ENCODE data around the gene CCR6. TPM values are rescaled to one million over a fixed set of nuclear protein-coding genes. Genes with fewer than 3 reads are reported as not detected.

CCR6 gene
- total RNA-seq, 1 experiment from 2014 or later: not detected

DNA sequence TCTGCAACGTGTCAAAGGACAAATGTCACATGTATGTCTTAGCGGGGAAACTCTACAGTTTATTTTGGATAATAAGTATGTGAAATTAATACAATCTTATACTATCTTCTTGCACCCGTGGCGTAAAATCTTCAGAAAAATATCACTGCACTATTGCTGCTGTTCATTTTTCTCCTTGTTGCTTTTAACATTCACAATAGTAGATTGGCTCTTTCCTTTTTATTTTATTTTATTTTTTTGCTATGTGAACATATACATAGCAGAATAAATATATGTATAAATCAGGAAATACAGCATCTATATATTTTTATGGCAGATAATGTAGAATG, 19.5 kb downstream of the CCR6 start:
- Histone ChIP-seq H3K18ac (ENCODE audit: insufficient read length, low read depth, low read length) (no peak overlapping the region), H4K5ac (ENCODE audit: insufficient read length, low read depth, low read length) (no peak overlapping the region), H3K9ac (ENCODE audit: extremely low read depth, insufficient read length, low read length) (no peak overlapping the region), H3K79me2 (ENCODE audit: insufficient read depth, low read length) (no peaks in the 10 kb centered on the region), H3K23me2 (ENCODE audit: insufficient read length, low read depth, low read length, poor library complexity, severe bottlenecking) (no peaks in the 10 kb centered on the region), H4K20me1 (ENCODE audit: control insufficient read depth, insufficient read depth, insufficient read length) (no peaks in the 10 kb centered on the region), H3K9me3 (ENCODE audit: control insufficient read depth, low read depth, low read length) (no peaks in the 10 kb centered on the region), H3K4me2 (ENCODE audit: insufficient read depth, insufficient read length, low read length) (no peak overlapping the region), H2AFZ (ENCODE audit: low read length) (no peak overlapping the region), H3K4ac (ENCODE audit: low read depth, low read length) (no peak overlapping the region), H3K27ac (ENCODE audit: insufficient read length, low read depth, low read length) (no peak overlapping the region), H3K4me1 (ENCODE audit: insufficient read depth, low read length) (no peaks in the 10 kb centered on the region; the same call in 1 of the 2 replicates), H3K23ac (ENCODE audit: insufficient read length, low read depth, low read length) (no peak overlapping the region), H3K56ac (ENCODE audit: insufficient read length, low read depth, low read length) (no peak overlapping the region), H2BK12ac (ENCODE audit: insufficient read length, low read depth, low read length) (no peak overlapping the region), H4K91ac (ENCODE audit: insufficient read length, low read depth, low read length) (no peak overlapping the region), H2AK5ac (ENCODE audit: insufficient read length, low read length) (no peak overlapping the region), H2BK20ac (ENCODE audit: low read depth, low read length, poor library complexity, severe bottlenecking) (no peak overlapping the region), H3K27me3 (ENCODE audit: insufficient read depth, low read length) (no peaks in the 10 kb centered on the region), H3T11ph (ENCODE audit: low read length) (no peak overlapping the region), H2BK120ac (ENCODE audit: low read depth, low read length, poor library complexity, severe bottlenecking) (no peak overlapping the region), H2BK5ac (ENCODE audit: insufficient read length, low read length) (no peak overlapping the region), H4K8ac (replicated peaks; ENCODE audit: insufficient read length, low read depth, low read length) (no peak overlapping the region), H3K79me1 (ENCODE audit: insufficient read depth, low read depth, low read length, poor library complexity, severe bottlenecking) (no peaks in the 10 kb centered on the region), H3K14ac (ENCODE audit: insufficient read depth, low read length) (no peak overlapping the region), H2BK15ac (ENCODE audit: low read depth, low read length) (no peak overlapping the region)
- no CpG with 5 or more reads among the region's 4 CpGs for WGBS (ENCODE audit: extremely low coverage, insufficient read length, low lambda C conversion rate)
- peaks cover 45 to 53% of the 10 kb centered on the region in 2 experiments for H3K4me1 Mint-ChIP-seq
- no peak for TF ChIP-seq CTCF (conservative IDR thresholded peaks at IDR 0.05)
- H3K4me3 Mint-ChIP-seq: peak overlapping the region in 1 of 2 experiments; percentile 19; a peak in 1 of 5 replicates
- H3K27me3 Mint-ChIP-seq (ENCODE audit: low read depth): peaks cover 21% of the 10 kb centered on the region
- peaks cover 12 to 13% of the 10 kb centered on the region in 2 experiments for H3K9me3 Mint-ChIP-seq
- H3K36me3 Mint-ChIP-seq (ENCODE audit: insufficient read depth in 1 of 3, low read depth in 3 of 3): peaks cover 5 to 17% (median 6%) of the 10 kb centered on the region in 3 experiments; a peak in 5 of 7 replicates
- no peak overlapping the region for H3K27ac Mint-ChIP-seq
- no peak for DNase-seq
